GM19238 (cell line): ENCODE results near the gene ELMO1.

ENCODE experiments used
- DNase-seq: peaks from one replicate; pipeline ENCODE4 v3.0.0; 2011; ENCODE audit warnings: low spot score; ENCODE audit not compliant: insufficient read length

Gene ELMO1

DNA sequence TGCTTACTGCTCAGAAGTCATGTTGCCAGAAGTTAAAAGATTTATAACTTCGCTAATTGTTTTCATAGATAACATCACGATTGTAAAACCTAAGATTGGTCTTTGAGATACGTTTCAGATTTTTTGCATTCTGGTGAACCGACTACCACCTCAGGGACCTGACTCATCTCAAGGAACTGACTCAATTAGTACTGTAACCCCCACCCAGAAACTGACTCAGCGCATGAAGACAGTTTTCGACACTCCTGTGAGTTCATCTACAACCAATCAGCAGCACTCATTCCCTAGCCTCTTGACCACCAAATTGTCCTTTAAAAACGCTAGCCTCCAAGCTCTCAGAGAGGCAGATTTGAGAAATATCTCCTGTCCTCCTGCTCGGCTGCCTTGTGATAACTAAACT lies 72.3 kb downstream of the ELMO1 start:
- no peak for DNase-seq

DNA sequence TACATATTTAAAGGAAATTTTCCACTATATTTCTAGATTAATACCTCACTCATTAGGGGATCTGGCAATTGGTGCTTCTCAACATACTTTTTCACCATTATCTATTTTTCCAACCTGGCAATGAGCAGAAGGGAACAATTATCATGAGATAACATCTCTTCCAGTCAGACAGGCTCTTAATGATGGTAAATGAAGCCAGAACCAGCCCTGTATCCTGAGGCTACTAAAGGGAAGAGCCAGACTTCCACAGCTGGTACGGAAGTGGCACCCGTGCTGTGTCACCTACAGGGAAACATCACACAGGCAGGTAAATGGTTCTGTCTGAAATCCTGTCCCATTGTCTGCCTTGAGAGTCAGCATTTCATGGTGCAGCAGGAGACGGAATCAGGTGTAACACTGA lies 75.9 kb downstream of the ELMO1 start:
- DNase-seq = no peak

DNA sequence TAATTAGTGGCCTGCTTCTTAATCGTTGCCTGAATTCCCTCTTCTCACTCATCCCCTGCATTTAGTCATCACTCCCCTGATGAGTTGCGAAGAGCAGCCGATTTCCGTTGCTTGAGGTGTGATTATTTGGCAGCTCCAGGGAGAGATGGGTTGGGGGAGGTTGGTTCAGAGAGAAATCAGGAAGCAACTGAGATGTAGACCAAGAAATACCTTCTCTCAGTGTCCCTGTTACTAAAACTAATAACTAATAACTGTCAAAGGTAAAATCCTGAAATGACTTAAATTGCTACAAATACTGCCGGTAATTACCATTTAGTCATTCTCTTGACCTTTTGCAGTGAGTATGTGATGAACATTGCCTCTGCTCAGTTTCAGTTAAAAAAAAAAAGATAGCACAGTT lies 76.9 kb downstream of the ELMO1 start:
- no peak for DNase-seq

DNA sequence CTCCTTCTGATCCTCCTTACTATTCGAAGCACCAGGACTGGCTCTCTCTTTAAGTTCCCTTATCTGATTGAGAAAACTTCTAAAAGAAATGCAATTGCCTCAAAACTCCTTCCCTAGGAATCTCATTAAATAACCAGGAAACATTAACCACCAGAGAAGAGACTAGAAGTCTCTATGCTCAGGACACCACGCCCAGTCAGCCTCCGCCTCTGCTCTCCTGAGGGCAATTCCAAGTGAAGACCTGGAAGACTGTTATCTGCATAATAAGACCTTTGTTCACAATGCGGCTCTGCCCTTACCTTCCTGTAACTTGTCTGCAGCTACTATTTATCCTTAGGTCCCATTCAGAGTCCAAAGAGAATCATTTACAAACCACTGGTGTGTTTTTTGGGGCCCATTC lies 78.8 kb downstream of the ELMO1 start:
- no peak for DNase-seq

DNA sequence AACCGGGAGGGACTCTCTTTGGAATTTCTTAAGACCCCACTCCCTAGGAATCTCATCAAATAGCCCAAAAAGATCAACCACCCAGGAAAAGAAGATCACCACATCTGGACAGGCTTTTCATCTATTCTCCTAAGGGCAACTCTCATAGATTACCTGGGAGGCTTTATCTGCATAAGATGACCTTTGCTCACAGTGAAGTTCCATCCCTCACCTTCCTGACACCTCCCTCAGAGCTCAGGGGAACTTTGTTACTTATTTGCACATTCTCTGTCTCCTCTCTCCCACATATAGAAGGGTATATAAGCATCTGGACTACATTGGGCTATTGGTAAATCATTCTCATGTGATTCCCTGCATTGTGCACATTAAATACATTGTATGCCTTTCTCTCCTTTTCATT lies 80.1 kb downstream of the ELMO1 start:
- DNase-seq = no peak

DNA sequence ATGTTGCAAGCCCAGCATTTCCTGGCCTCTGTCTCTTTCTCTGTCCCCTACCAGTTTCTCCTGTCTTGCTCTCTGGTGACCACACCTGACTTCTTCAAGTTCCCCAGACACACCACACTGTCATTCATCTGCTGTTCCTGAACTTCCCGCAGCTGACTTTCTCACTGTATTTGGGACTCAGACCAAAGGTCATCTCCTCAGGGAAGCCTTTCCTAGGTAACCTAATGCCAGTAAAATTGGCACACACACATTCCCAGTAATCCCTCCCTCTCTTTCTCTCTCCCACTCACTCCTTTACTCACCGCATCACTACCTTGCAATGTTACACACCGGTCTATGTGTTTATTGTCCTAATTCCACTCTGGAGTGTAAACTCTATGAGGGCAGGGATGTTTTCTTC lies 81.7 kb downstream of the ELMO1 start:
- DNase-seq = no peak

DNA sequence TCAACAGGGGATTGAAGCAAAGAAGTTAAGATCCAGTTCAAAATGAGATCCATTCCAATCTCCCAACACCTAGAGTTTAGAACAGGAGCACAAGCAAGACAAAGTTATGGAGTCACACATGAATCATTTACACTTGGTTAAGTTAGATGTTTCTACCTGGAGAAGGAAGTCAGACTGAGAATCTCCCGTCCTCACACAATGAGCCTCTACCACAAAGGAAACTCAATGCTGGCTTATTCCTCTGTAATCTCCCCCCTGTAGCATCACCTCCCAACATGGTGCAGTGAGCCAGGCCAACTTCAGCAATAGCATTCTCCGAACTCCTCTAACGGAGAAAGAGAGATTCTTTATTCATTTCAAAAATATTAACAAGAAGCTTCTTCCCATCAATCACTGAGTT lies 82.2 kb downstream of the ELMO1 start:
- DNase-seq = no peak

DNA sequence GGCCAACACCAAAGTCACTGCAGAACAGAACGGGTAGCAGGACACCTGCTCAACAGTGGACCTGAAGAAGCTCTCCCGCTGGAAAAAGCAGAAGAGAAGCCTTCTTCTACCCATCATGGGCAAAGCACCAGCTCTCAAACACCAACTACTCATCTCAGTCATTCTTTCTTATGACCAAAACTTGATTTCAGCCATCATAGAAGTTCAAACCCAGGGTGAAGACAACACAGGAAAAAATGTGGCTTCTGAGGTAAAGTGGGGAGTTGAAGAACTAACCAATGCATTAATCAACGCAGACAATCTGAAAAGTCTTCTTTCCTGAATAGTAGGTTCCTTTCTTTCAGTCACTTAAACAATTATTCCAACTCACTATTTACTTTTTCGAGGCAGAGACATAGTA lies 83.3 kb downstream of the ELMO1 start:
- DNase-seq = no peak

DNA sequence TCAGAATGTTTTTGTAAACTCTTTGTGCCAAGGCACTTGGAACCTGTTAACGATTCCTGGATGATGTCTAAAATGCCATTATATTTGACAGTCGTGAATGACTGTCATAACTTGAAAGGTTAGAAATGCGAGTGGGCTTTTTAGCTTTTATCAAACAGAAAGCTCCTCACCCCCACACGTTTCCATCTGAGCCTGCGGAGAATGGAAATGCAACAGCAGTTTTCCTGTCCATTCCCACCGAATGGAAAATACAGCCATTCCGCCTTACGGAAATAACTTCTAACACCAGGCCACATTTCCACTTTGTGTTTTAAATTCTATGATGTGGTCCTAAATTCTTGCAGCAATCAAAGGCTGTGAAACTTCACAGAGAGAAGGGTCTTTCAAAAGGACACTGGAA lies 83.8 kb downstream of the ELMO1 start:
- DNase-seq = no peak

DNA sequence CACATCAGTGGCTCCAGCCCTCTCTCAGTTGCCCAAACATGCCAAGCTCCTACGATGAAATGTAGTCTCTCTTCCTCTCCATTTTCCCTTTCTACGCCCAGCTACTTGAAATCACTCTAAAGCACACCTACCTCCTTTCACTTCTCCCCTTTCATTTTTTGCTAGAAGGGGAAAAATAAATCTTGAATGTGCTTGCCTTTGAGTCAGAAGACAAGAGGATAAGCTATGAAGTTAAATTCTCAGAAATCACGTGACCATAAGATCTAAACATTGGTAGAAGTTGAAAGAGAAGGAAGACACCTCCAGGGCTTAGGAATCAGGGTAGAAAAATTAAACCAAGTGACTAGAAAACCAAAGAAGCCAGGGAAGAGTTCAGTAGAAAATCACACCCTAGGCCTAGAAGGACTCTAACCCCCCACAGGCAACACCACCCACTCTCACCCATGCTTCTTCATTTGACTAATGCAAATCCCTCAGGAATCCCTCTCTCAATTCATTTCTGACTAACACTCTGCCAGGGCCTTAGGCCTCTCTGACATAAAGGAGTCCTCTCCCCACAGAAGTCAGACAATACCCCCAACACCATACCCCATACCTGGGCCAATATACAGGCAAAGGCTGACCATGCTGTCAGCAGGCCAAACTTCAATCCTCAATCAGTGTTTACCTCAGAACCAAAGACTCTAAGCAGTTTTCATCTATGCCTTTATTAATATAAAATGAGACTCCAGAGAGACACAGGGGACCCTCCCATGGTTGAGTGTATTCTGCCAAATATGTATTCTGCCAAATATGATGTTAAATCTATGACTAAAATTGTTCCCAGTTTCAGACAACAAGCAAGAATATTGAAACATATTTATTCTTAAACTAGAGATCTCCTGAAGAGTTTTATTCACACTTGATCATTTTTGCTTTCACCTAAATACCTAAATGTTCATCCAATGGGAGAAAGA lies 84.8 kb downstream of the ELMO1 start:
- DNase-seq = no peak

DNA sequence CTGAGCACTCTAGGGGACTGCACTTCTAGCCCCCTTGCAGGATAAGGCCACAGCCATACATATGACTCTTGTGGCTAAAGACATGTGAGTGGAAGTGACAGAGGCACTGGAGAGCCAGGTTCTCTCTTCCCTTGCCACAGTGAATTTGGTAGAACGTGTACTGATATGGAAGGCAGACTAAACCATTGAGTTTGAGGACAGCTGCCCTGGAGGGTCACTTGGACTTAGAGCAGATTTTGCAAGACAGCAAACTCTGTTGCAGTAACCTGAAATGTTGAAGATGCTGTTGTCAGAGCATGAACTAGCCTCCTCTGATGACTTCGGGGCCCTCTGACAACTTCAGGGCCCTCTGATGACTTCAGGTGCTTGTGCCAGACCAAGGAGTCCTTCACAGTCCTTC lies 85.9 kb downstream of the ELMO1 start:
- no peak for DNase-seq

DNA sequence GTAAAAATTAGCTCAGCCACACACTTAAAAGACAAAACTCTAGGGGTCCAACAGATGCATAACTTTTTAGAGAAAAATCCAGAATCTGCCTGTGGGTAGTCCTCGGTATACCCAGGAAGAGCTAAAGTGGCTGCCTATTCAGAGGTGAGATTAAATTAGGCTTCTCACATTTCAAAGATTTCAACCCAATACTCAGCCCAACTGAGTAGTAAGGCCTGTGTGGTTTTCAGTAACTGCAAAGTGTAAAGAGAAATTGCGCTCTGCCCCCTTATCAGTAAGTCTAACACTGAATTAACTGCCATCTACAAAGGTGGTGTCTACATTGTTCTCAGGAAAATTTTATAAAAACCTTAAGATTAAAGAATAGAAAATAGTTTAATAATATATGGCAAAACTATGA lies 88.2 kb downstream of the ELMO1 start:
- no peak for DNase-seq

DNA sequence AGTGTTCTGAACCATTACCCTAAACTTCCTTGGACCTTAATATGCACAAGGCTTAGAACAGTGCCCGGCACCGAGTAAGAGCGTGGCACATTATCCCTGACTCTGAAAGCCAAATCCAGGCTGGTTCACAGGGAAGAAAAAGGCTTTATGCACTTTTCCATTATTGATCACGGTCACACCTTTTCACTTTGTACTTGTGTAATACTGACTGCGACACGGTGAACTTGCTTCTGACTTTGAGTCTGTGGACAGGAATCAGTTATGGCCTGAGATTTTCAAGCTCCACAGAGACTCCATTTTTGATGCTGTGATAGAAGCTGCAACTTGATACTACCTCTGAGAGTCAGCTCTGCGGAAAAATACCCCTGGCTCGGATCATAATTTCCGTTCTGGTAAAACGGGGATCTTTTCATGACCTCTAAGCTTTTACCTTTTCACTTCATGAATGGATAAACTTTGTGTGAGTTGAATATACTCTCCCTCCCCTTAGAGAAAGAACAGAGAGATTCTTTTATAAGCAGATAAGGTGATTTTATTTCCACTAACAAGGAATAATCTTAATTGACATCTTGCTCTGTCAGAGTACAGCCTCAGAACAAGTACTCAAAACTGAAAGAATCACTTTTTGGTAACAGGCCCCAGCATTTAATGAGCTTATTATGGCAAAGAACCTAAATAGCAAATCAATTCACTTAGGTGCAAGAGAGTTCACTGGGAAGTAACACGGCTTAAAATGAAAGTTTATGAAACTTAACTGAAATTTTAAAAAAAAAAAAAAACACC lies 88.8 kb downstream of the ELMO1 start:
- no peak for DNase-seq

DNA sequence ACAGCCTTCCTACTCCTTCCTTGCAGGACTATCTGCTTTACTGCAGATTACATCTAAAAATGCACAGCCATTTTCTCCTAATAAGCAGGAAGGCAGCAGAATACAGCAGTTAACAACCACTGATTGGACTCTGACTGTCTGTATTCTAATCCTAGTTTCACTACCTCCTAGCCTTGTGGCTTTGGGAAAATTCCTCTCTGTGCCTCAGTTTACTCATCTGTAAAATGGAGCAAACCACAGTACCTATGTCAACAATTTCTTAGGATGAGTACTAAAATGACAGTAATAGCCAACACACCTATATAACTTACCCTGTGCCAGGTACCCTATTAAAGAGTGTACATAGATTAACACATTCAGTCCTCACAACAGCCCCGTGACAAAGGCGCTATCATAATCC lies 89.5 kb downstream of the ELMO1 start:
- no peak for DNase-seq

DNA sequence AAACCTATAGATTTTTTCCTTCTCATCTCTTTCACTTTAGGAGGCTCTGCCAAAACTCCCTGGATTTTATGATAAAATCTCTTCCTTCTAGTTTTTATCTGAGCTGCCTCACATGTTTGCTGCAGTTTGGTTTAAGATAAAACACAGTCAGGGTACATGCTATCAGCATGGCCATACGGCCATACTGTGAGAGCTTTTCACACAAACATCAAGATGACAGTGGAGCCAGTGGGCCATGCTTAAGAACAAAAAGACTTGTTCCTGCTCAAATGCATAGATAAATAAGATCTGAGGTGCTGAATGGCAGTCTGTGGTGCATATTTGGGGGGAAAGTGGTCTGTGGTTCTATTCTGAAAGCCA lies 91.0 kb downstream of the ELMO1 start:
- no peak for DNase-seq

DNA sequence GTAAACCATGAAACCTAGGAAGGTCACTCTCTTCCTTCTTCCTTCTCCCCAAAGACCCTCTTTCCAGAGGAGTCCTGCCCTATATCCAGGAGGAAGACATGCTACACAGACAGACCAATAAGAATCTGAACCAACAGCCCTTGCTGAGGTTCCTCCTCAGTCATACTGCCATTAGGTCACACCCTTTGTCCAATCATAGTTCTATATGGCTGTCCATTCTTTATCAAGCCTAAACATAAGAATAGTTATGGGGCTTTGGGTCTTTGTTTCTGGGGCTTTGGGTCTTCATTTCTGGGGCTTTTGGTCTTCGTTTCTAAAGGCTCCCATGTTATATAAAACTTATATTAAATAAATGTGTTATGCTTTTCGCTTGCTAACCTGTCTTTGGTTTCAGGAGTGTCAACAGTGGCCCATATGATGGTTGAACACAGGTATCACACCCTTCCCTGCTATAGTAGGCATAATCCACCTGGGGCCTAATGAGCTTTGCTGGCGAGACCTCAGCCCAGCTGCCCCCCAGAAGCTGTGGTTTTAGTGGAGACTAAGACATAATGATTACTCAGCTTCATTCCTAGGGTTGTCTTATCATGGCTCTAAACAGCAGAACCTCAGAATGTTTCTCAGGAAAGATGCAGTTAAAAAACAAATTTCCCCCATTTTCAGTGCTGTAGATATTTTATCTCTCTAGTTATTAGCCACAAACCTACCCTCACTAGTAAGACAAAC lies 91.6 kb downstream of the ELMO1 start:
- no peak for DNase-seq

DNA sequence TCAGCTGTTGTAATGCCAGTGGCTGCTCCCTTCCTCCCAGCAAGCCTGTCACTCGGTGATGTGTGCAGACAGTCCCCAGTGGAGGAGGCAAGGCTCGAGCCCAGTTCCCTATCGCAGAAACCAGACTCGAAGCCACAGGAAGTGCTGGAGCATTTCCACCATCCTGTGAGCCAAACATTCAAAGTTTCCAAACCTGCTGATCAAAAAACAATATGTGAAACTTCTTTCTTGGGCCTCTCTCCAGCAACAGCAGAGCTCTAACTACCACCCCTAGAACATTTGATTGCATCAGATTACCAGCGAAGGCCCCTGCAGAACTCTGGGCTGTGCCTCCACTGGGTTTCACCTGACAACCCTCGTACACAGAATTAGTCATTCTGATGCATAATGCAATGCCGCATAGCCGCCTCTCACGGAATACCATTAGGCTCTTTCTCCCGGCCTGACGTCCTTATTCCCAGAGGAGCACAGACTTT lies 94.0 kb downstream of the ELMO1 start:
- no peak for DNase-seq

DNA sequence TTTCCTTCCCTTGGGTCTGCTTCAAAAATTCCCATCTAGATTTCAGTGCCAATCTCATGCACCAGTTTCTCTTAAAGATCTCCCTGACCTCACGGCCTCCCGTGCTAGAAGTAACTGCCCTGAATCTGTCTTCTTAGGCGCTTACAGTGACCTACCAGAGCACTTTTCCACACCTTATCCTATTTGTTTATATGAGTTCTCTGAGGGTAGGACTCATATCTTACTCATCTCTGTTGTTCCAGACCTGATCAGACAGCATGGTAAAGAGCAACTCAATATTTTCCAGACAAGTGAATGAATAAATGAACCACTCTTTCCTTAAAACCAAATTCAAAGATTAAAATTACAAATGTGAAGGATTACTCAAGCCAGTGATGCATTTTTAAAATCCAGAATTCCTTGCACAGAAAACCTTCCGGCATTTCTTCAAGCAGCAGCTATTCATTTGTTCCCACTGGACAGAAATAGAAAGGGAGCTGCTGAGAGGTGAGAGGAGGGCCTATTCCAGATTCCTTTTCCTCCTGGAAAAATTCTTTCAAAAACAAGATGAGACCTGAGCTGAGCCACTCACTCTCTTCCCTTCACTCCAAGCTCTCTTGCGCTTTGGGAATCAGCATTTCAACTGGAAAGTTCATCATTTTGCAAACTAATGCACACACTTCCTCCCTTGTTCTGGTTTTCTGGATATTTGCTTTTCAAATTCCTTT lies 94.6 kb downstream of the ELMO1 start:
- no peak for DNase-seq

DNA sequence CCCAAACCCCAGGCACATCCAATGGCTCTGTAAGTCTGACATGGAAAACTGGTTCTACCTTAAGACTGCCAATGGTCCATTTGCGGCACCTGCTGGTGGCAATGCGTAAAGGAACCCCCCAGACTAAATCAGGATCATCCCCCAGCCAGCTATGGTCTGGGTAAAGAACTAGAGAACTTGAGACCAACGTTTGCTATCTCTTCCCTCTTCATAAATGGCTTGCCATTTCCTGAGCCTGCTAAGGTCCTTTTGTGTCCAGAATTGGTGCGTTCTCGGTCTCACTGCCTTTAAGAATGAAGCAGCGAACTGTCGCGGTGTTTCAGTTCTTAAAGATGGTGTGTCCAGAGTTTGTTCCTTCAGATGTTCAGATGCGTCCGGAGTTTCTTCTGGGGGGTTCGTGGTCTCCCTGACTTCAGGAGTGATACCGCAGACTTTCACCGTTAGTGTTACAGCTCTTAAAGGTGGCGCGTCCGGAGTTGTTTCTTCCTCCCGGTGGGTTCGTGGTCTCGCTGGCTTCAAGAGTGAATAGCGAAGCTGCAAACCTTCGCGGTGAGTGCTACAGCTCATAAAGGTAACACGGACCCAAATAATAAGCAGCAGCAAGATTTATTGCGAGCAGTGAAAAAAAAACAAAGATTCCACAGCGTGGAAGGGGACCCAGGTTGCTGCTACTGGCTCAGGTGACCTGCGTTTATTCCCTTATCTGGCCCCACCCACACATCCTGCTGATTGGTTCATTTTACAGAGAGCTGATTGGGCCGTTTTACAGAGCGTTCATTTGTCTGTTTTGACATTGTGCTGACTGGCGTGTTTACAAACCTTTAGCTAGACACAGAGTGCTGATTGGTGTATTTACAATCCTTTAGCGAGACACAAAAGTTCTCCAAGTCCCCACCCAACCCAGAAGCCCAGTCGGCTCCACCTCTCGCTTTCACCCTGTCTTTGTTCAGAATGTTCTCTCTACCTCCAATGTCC lies 95.4 kb downstream of the ELMO1 start:
- peak; percentile 40 for DNase-seq

DNA sequence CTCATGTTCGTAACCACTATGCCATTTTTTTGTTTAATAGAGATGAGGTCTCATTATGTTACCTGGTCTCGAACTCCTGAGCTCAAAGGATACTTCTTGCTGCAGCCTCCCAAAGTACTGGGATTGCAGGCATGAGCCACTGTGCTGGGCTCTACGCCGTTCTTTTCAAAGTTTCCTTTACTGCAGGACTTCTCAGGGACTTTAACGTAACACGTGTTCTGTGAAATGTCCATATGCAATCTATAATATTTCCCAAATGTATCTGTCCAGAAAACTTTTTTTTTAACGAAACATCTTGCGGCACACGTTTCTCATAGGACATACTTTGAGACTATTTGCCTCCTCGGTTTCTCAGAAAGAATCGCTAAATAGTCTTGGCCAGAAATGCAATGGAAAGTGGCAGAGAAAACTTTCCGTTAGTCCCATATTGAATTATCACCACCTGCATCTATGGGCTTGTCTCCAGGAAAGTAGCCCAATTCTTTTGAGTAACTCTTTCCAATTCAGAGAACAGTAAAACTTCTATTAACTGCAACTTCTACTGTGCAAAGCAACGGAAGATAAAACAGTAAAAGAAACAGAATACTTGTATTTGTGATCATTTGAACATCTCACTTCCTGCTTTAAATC lies 96.3 kb downstream of the ELMO1 start:
- DNase-seq = no peak
